H1 (cell line): ENCODE data around the gene EFHB. TPM values are rescaled to one million over a fixed set of nuclear protein-coding genes. Genes with fewer than 3 reads are reported as not detected.

ENCODE experiments used
- polyA plus RNA-seq, 7 experiments: library from polyadenylated mRNA; depleted of rRNA in 3 of 7; stranded (reverse) in 5 of 7; unstranded in 2 of 7; fragments of >200 nt in 5 of 7; fragments of 200-250 nt in 2 of 7; gene quantifications; 1 replicate in 5 of 7; 2 replicates in 1 of 7; 4 replicates in 1 of 7; pipeline versions ENCODE4 v1.2.1 to v1.2.3, GENCODE V29; 2011 to 2013; ENCODE audit warnings: missing spikeins in 2 of 7, mixed read lengths in 2 of 7
- total RNA-seq: library from RNA; stranded (reverse); fragmentation: NEBNext Ultra II Directional; extraction: Animal tissue kit (Norgen Biotek cat#: 25700); gene quantifications from 2 replicates; pipeline ENCODE4 v1.2.1, GENCODE V29; 2021
- TF ChIP-seq, protein P1 (sequence below): fragments of 300-600 bp; sonication (generic); IDR thresholded peaks from 2 replicates; pipeline ENCODE4 v1.7.1; 2012; ENCODE audit warnings: low read length, moderate library complexity, mild to moderate bottlenecking, inconsistent platforms; ENCODE audit not compliant: insufficient replicate concordance

Gene EFHB
- total and polyA plus RNA-seq, 2 of the 8 experiments (the other 6 are each of a cell fraction or from before 2014, with no cell fraction given): 0.12 to 1.3 TPM

DNA sequence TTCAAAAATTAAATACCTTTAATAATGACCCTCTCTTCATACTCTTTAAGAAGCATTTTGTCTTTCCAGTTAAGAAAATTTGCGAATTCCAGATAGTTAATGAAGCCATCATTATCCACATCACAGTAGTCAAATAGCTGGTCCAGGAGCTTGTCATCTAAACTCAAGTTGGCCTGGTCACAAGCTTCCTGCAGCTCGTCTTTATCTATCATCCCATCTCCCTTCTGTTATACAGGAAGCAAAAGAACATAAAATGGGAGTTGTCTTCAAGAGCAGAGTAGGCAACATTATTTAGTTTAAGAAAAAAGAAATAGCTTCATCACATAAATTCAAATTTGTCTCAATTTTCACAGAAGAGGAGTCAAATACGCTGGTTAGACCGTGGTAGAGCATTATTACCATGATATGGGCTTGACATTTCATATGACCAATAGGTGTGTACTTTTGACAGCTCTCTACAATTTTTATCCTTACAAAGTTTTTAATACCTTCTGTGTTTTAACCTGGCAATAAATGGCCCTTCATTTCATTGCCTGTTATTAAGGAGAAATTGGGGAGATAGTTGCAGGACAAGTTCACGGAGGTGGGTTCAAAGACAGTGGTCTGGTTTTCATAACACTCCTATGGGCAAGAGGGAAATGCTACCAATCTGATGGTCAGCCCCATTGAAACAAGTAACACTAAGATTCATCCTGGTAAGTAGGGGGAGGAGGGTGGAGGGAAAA lies 45.4 kb downstream of the EFHB start (continued):
- TF ChIP-seq, protein P1, sequence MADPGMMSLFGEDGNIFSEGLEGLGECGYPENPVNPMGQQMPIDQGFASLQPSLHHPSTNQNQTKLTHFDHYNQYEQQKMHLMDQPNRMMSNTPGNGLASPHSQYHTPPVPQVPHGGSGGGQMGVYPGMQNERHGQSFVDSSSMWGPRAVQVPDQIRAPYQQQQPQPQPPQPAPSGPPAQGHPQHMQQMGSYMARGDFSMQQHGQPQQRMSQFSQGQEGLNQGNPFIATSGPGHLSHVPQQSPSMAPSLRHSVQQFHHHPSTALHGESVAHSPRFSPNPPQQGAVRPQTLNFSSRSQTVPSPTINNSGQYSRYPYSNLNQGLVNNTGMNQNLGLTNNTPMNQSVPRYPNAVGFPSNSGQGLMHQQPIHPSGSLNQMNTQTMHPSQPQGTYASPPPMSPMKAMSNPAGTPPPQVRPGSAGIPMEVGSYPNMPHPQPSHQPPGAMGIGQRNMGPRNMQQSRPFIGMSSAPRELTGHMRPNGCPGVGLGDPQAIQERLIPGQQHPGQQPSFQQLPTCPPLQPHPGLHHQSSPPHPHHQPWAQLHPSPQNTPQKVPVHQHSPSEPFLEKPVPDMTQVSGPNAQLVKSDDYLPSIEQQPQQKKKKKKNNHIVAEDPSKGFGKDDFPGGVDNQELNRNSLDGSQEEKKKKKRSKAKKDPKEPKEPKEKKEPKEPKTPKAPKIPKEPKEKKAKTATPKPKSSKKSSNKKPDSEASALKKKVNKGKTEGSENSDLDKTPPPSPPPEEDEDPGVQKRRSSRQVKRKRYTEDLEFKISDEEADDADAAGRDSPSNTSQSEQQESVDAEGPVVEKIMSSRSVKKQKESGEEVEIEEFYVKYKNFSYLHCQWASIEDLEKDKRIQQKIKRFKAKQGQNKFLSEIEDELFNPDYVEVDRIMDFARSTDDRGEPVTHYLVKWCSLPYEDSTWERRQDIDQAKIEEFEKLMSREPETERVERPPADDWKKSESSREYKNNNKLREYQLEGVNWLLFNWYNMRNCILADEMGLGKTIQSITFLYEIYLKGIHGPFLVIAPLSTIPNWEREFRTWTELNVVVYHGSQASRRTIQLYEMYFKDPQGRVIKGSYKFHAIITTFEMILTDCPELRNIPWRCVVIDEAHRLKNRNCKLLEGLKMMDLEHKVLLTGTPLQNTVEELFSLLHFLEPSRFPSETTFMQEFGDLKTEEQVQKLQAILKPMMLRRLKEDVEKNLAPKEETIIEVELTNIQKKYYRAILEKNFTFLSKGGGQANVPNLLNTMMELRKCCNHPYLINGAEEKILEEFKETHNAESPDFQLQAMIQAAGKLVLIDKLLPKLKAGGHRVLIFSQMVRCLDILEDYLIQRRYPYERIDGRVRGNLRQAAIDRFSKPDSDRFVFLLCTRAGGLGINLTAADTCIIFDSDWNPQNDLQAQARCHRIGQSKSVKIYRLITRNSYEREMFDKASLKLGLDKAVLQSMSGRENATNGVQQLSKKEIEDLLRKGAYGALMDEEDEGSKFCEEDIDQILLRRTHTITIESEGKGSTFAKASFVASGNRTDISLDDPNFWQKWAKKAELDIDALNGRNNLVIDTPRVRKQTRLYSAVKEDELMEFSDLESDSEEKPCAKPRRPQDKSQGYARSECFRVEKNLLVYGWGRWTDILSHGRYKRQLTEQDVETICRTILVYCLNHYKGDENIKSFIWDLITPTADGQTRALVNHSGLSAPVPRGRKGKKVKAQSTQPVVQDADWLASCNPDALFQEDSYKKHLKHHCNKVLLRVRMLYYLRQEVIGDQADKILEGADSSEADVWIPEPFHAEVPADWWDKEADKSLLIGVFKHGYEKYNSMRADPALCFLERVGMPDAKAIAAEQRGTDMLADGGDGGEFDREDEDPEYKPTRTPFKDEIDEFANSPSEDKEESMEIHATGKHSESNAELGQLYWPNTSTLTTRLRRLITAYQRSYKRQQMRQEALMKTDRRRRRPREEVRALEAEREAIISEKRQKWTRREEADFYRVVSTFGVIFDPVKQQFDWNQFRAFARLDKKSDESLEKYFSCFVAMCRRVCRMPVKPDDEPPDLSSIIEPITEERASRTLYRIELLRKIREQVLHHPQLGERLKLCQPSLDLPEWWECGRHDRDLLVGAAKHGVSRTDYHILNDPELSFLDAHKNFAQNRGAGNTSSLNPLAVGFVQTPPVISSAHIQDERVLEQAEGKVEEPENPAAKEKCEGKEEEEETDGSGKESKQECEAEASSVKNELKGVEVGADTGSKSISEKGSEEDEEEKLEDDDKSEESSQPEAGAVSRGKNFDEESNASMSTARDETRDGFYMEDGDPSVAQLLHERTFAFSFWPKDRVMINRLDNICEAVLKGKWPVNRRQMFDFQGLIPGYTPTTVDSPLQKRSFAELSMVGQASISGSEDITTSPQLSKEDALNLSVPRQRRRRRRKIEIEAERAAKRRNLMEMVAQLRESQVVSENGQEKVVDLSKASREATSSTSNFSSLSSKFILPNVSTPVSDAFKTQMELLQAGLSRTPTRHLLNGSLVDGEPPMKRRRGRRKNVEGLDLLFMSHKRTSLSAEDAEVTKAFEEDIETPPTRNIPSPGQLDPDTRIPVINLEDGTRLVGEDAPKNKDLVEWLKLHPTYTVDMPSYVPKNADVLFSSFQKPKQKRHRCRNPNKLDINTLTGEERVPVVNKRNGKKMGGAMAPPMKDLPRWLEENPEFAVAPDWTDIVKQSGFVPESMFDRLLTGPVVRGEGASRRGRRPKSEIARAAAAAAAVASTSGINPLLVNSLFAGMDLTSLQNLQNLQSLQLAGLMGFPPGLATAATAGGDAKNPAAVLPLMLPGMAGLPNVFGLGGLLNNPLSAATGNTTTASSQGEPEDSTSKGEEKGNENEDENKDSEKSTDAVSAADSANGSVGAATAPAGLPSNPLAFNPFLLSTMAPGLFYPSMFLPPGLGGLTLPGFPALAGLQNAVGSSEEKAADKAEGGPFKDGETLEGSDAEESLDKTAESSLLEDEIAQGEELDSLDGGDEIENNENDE: no peak
